ENCODE results near the gene CEACAM16.

- TF ChIP-seq ETV6 (IDR thresholded peaks at IDR 0.05; ENCODE audit: borderline replicate concordance in 1 of 2, low read depth in 2 of 2, low read length in 1 of 2) (no peak), ETV6 (CRISPR knock-in tag; IDR thresholded peaks at IDR 0.05; ENCODE audit: borderline replicate concordance) (no peak), FOXK1 (CRISPR knock-in tag; IDR thresholded peaks at IDR 0.05; ENCODE audit: borderline replicate concordance) (no peak), IRF2 (CRISPR knock-in tag; IDR thresholded peaks at IDR 0.05) (no peak), SPI1 (IDR thresholded peaks at IDR 0.05; ENCODE audit: borderline replicate concordance, low read depth, low read length) (peak; percentile 96)
Observed at GRCh38 chr19:44722131-44723121, 23.5 kb downstream of the CEACAM16 start.
